GM23248 (cell line): Measurements from ENCODE around the gene RXRA. TPM values are rescaled to one million over a fixed set of nuclear protein-coding genes. Genes with fewer than 3 reads are reported as not detected.

Source experiments
- DNase-seq: peaks from one replicate; pipeline ENCODE4 v3.0.0-alpha.2; 2015
- H2AFZ ChIP-seq: fragments of 200-600 bp; sonication (generic); 2 replicates; pipeline ENCODE4 v1.6.1; 2016; ENCODE audit warnings: antibody characterized with exemption
- H3F3A ChIP-seq: fragments of 200-600 bp; sonication (generic); 2 replicates; pipeline ENCODE4 v1.6.1; 2016; ENCODE audit warnings: mild to moderate bottlenecking, antibody characterized with exemption, mixed run types; ENCODE audit not compliant: insufficient read depth
- H3K27ac ChIP-seq: fragments of 200-600 bp; sonication (generic); 2 replicates; pipeline ENCODE4 v1.5.1; 2016; ENCODE audit warnings: mild to moderate bottlenecking
- H3K27me3 ChIP-seq: fragments of 200-600 bp; sonication (generic); replicated peaks from 2 replicates; pipeline ENCODE4 v1.6.1; 2016; ENCODE audit warnings: mild to moderate bottlenecking; ENCODE audit not compliant: insufficient read depth
- H3K36me3 ChIP-seq: fragments of 200-600 bp; sonication (generic); 2 replicates; pipeline ENCODE4 v1.6.1; 2016; ENCODE audit warnings: low read depth, mild to moderate bottlenecking
- H3K4me1 ChIP-seq: fragments of 200-600 bp; sonication (generic); 2 replicates; pipeline ENCODE4 v1.6.1; 2016; ENCODE audit warnings: mild to moderate bottlenecking; ENCODE audit not compliant: insufficient read depth
- H3K4me2 ChIP-seq: fragments of 200-600 bp; sonication (generic); one replicate; pipeline ENCODE4 v1.6.1; 2016; ENCODE audit warnings: mild to moderate bottlenecking; ENCODE audit not compliant: unreplicated experiment
- H3K4me3 ChIP-seq: fragments of 200-600 bp; sonication (generic); 2 replicates; pipeline ENCODE4 v1.5.1; 2016; ENCODE audit warnings: mild to moderate bottlenecking
- H3K79me2 ChIP-seq: fragments of 200-600 bp; sonication (generic); 2 replicates; pipeline ENCODE4 v1.6.1; 2016; ENCODE audit warnings: mild to moderate bottlenecking; ENCODE audit not compliant: insufficient read depth
- H3K9ac ChIP-seq: fragments of 200-600 bp; sonication (generic); 2 replicates; pipeline ENCODE4 v1.6.1; 2016; ENCODE audit warnings: mild to moderate bottlenecking
- H3K9me2 ChIP-seq: fragments of 200-600 bp; sonication (generic); 2 replicates; pipeline ENCODE4 v1.6.1; 2016; ENCODE audit warnings: mixed run types, mild to moderate bottlenecking, moderate library complexity; ENCODE audit not compliant: insufficient read depth
- H3K9me3 ChIP-seq: fragments of 200-600 bp; sonication (generic); one replicate; pipeline ENCODE4 v1.6.1; 2017; ENCODE audit warnings: low read depth
- H4K20me1 ChIP-seq: fragments of 200-600 bp; sonication (generic); 2 replicates; pipeline ENCODE4 v1.6.0; 2016; ENCODE audit not compliant: insufficient read depth
- EZH2 ChIP-seq: fragments of 200-600 bp; sonication (generic); IDR thresholded peaks from 2 replicates; pipeline ENCODE4 v1.6.1; 2018; ENCODE audit warnings: antibody characterized with exemption, mild to moderate bottlenecking; ENCODE audit not compliant: insufficient read depth, poor library complexity, severe bottlenecking
- EZH2phosphoT487 ChIP-seq: fragments of 200-600 bp; sonication (generic); IDR thresholded peaks from 2 replicates; pipeline ENCODE4 v1.6.1; 2018; ENCODE audit warnings: antibody characterized with exemption, moderate library complexity, mild to moderate bottlenecking, low read depth; ENCODE audit not compliant: insufficient read depth
- WGBS, 2 experiments: methylation state at CpG; one replicate each; pipeline ENCODE4 v1.1.6; 2015 to 2017; ENCODE audit warnings: low lambda C conversion rate in 2 of 2, low coverage in 1 of 2; ENCODE audit errors: missing lambda C conversion rate in 2 of 2; 5-methylcytosine and 5-hydroxymethylcytosine counted together
- in situ Hi-C: fragments of 300-500 bp; cut with MboI; formaldehyde crosslinking; loops from 2 replicates; pipeline ENCODE4 v1.15.0; 2020
- polyA plus RNA-seq: library from polyadenylated mRNA; unstranded; fragments of >200 nt; fragmentation: Nextera tagmentation; extraction: Ambion mirVana; gene quantifications from 2 replicates; pipeline ENCODE4 v1.2.1, GENCODE V29; 2016
- total RNA-seq: library from RNA; depleted of rRNA; stranded (reverse); fragments of >200 nt; shearing (Covaris generic); gene quantifications from 2 replicates; pipeline ENCODE4 v1.2.3, GENCODE V29; 2014

RXRA gene
- total and polyA plus RNA-seq, 2 experiments from 2014 or later, result 3.9 to 34.8 TPM

- Histone ChIP-seq H2AFZ (no peak overlapping the region), H3F3A (peaks cover 11% of the 10 kb centered on the region; the same call in 1 of the 2 replicates), H3K4me1 (peaks cover 16% of the 10 kb centered on the region; the same call in 1 of the 2 replicates), H3K79me2 (no peaks in the 10 kb centered on the region), H3K9me2 (no peaks in the 10 kb centered on the region), H3K36me3 (0 out of 2 replicates have a peak, but pooled peaks cover 7% of the 10 kb centered on the region), H3K4me2 (no peak overlapping the region), H3K4me3 (no peak overlapping the region), H3K27me3 (no peaks in the 10 kb centered on the region), H4K20me1 (no peaks in the 10 kb centered on the region), H3K27ac (no peak overlapping the region), H3K9me3 (no peaks in the 10 kb centered on the region), H3K9ac (no peak overlapping the region)
- WGBS, 2 experiments, result 74 to 79% methylated on average over 13 of the region's 13 CpGs
- DNase-seq, result no peak
- TF ChIP-seq EZH2phosphoT487 (no peak), EZH2 (no peak)
- in situ Hi-C loops, result no loop called here
Measured at GRCh38 chr9:134436911-134437310, 110.7 kb downstream of the RXRA start.

DNA sequence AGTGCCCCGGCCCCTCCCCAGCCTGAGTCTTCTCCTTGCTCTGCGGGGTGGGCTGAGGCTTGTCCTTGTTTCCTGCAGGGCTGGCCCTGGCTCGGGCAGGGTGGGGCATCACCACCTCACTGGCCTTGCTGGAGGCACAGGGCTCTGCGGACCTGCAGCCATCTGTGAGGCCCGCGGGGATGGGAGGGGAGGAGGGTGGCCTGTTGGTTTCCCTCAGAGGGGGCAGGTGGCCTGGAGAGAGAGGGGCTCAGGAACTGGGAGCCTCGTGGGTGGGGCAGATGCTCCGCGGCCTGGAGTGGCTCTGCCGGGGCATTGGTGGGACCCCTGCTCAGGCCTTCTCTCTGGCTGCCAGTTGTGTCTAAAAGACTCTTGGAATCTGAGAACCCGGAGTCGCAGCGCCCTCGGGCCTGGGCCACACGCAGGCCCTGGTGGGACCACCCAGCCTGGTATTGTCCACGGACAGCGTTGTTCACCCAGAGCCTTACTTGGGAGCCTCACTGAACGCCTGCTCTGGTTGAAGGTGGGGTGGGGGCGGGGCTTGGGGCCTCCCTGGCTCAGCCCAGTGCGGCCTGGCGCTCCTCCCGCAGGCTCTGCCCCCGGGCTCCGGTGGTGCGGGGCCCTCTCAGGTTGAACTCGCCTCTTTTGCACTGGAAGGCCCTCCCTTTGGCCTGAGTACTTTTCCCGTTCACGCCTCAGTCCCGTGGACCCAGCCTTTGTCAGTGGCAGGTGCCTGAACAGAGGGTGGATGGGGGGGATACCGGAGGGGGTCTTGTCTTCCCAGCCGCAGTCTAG is 111.3 kb downstream of the RXRA start:
- no peak for DNase-seq
- Histone ChIP-seq H3K9me2 (no peaks in the 10 kb centered on the region), H3K79me2 (no peaks in the 10 kb centered on the region), H3K9me3 (no peaks in the 10 kb centered on the region), H3K36me3 (0 out of 2 replicates have a peak, but pooled peaks cover 7% of the 10 kb centered on the region), H3F3A (peaks cover 11% of the 10 kb centered on the region; the same call in 1 of the 2 replicates), H3K4me1 (peaks cover 18% of the 10 kb centered on the region), H3K4me3 (no peak overlapping the region), H3K4me2 (no peak overlapping the region), H3K27ac (no peak overlapping the region), H2AFZ (no peak overlapping the region), H3K27me3 (no peaks in the 10 kb centered on the region), H3K9ac (no peak overlapping the region), H4K20me1 (no peaks in the 10 kb centered on the region)
- WGBS, 2 experiments, result 87 to 90% methylated on average over 30 to 31 of the region's 31 CpGs
- in situ Hi-C loops, result no loop called here
- TF ChIP-seq EZH2 (no peak), EZH2phosphoT487 (no peak)

GRCh38 chr9:134438195-134438788 is 112.0 kb downstream of the RXRA start:
- WGBS, 2 experiments, result 85 to 86% methylated on average over 15 to 19 of the region's 19 CpGs
- no peaks in the 10 kb centered on the region for H3K9me2 ChIP-seq
- no peaks in the 10 kb centered on the region for H3K27me3 ChIP-seq
- H3F3A ChIP-seq, result peaks cover 11% of the 10 kb centered on the region; the same call in 1 of the 2 replicates
- no peaks in the 10 kb centered on the region for H4K20me1 ChIP-seq
- H3K36me3 ChIP-seq, result 0 out of 2 replicates have a peak, but pooled peaks cover 7% of the 10 kb centered on the region
- in situ Hi-C loops, result no loop called here
- no peak overlapping the region for H2AFZ ChIP-seq
- H3K9ac ChIP-seq, result no peak overlapping the region
- H3K27ac ChIP-seq, result no peak overlapping the region
- peaks cover 14% of the 10 kb centered on the region for H3K4me1 ChIP-seq
- H3K4me3 ChIP-seq, result no peak overlapping the region
- TF ChIP-seq EZH2phosphoT487, result no peak
- TF ChIP-seq EZH2, result no peak
- DNase-seq, result no peak
- no peaks in the 10 kb centered on the region for H3K9me3 ChIP-seq
- H3K79me2 ChIP-seq, result no peaks in the 10 kb centered on the region
- no peak overlapping the region for H3K4me2 ChIP-seq

GRCh38 chr9:134439368-134439784 is 113.1 kb downstream of the RXRA start:
- Histone ChIP-seq H3K9ac (no peak overlapping the region), H3K9me2 (no peaks in the 10 kb centered on the region), H3K79me2 (no peaks in the 10 kb centered on the region), H3K4me1 (peaks cover 17% of the 10 kb centered on the region), H3K9me3 (no peaks in the 10 kb centered on the region), H3K27ac (no peak overlapping the region), H2AFZ (no peak overlapping the region), H3K36me3 (0 out of 2 replicates have a peak, but pooled peaks cover under 1% of the 10 kb centered on the region), H4K20me1 (no peaks in the 10 kb centered on the region), H3F3A (peaks cover 2% of the 10 kb centered on the region; the same call in 1 of the 2 replicates), H3K4me3 (no peak overlapping the region), H3K4me2 (no peak overlapping the region), H3K27me3 (no peaks in the 10 kb centered on the region)
- 84 to 88% methylated on average over 16 to 23 of the region's 23 CpGs for WGBS, 2 experiments
- no peak for DNase-seq
- no peak for TF ChIP-seq EZH2
- TF ChIP-seq EZH2phosphoT487, result no peak
- in situ Hi-C loops, result no loop called here
